ENCODE measurements around the gene GPX5. TPM values are rescaled to one million over a fixed set of nuclear protein-coding genes. Genes with fewer than 3 reads are reported as not detected.
A peak's percentile ranks its signal among the peaks of the same experiment; 100 is the strongest.

The GPX5 gene
- total RNA-seq, 1 donor from 2014 or later, result 4.3 TPM

DNA sequence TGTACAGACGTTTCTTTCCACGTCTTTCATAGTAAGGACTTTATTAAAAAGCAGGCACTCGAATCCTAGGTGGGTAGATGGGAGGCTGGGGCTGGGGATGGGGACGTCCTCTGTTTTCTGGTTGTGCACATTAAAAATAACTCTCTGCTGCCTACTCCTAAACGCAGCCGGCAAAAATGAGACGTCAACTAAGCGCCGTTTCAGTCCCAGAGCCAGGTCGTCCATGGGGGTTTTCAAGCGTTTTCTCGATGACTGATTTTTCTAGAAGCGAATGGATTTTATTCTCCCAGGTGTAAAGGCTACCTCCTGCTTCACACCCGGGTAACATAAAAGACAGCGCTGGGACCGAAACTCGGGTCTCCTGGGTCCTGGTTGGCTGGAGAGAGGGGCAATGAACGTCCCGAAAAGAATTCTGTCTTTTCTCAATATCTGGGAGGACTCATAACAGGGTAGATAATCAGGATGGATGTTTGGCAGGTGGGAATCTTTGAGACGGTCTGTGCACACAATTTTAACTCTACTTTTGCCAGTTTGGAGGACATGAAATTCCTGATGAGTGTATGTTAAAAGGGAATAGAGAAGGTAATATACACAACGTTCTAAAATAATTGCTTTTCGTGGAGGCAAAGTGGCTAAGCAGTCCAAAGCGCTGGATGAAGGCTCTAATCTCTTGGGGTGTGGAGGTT lies 35.3 kb upstream of the GPX5 start:
- H3K9me3 Mint-ChIP-seq (ENCODE audit: unreplicated experiment), result no peaks in the 10 kb centered on the region
- peak overlapping the region; percentile 84 for H3K4me3 Mint-ChIP-seq (ENCODE audit: unreplicated experiment)
- no peak for FAIRE-seq
- no peaks in the 10 kb centered on the region for H3K27me3 ChIP-seq (ENCODE audit: insufficient read depth, low read length)
- H3K4me1 Mint-ChIP-seq (ENCODE audit: low read depth, unreplicated experiment), result peaks cover 13% of the 10 kb centered on the region
- H3K27me3 Mint-ChIP-seq (ENCODE audit: low read depth, unreplicated experiment), result peaks cover 2% of the 10 kb centered on the region
- H3K36me3 ChIP-seq (ENCODE audit: insufficient read depth, low read length), result no peaks in the 10 kb centered on the region
- TF ChIP-seq, protein P1, sequence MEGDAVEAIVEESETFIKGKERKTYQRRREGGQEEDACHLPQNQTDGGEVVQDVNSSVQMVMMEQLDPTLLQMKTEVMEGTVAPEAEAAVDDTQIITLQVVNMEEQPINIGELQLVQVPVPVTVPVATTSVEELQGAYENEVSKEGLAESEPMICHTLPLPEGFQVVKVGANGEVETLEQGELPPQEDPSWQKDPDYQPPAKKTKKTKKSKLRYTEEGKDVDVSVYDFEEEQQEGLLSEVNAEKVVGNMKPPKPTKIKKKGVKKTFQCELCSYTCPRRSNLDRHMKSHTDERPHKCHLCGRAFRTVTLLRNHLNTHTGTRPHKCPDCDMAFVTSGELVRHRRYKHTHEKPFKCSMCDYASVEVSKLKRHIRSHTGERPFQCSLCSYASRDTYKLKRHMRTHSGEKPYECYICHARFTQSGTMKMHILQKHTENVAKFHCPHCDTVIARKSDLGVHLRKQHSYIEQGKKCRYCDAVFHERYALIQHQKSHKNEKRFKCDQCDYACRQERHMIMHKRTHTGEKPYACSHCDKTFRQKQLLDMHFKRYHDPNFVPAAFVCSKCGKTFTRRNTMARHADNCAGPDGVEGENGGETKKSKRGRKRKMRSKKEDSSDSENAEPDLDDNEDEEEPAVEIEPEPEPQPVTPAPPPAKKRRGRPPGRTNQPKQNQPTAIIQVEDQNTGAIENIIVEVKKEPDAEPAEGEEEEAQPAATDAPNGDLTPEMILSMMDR (IDR thresholded peaks at IDR 0.05; ENCODE audit: insufficient read depth, low read depth, low read length), result no peak
- no peak for TF ChIP-seq EZH2 (IDR thresholded peaks at IDR 0.05; ENCODE audit: insufficient read depth, low read length)
- H3K79me2 ChIP-seq (ENCODE audit: insufficient read depth, low read length), result no peaks in the 10 kb centered on the region
- peak overlapping the region; percentile 72 for H3K9ac ChIP-seq (ENCODE audit: low read length)
- H2AFZ ChIP-seq (ENCODE audit: low read depth, low read length), result peak overlapping the region; percentile 96
- peak overlapping the region; percentile 68 for H3K4me3 ChIP-seq (ENCODE audit: insufficient read depth, low read depth, low read length)
- no peaks in the 10 kb centered on the region for H3K36me3 Mint-ChIP-seq (ENCODE audit: low read depth, unreplicated experiment)
- H3K9me3 ChIP-seq (ENCODE audit: insufficient read depth, low read depth, low read length), result no peaks in the 10 kb centered on the region
- H3K27ac Mint-ChIP-seq (ENCODE audit: unreplicated experiment), result peak overlapping the region; percentile 87
- peak overlapping the region; percentile 90 for H3K4me2 ChIP-seq (ENCODE audit: low read length)
- peak overlapping the region; percentile 2 for H3K27ac ChIP-seq (ENCODE audit: low read depth, low read length)
- peaks cover 5% of the 10 kb centered on the region for H3K4me1 ChIP-seq (ENCODE audit: insufficient read depth, low read length)
- H4K20me1 ChIP-seq (ENCODE audit: insufficient read depth, low read length), result no peaks in the 10 kb centered on the region
- no peak for DNase-seq (ENCODE audit: low read depth)

- H3K79me2 ChIP-seq (ENCODE audit: insufficient read depth, low read length), result no peaks in the 10 kb centered on the region
- H4K20me1 ChIP-seq (ENCODE audit: insufficient read depth, low read length), result no peaks in the 10 kb centered on the region
- no peaks in the 10 kb centered on the region for H3K36me3 ChIP-seq (ENCODE audit: insufficient read depth, low read length)
- DNase-seq (ENCODE audit: low read depth) (no peak), FAIRE-seq (no peak)
- no peaks in the 10 kb centered on the region for H3K27me3 ChIP-seq (ENCODE audit: insufficient read depth, low read length)
- no peak overlapping the region for H3K9ac ChIP-seq (ENCODE audit: low read length)
- H3K27me3 Mint-ChIP-seq (ENCODE audit: low read depth, unreplicated experiment), result no peaks in the 10 kb centered on the region
- H3K9me3 Mint-ChIP-seq (ENCODE audit: unreplicated experiment), result no peaks in the 10 kb centered on the region
- no peaks in the 10 kb centered on the region for H3K9me3 ChIP-seq (ENCODE audit: insufficient read depth, low read depth, low read length)
- H2AFZ ChIP-seq (ENCODE audit: low read depth, low read length), result no peak overlapping the region
- peaks cover 5% of the 10 kb centered on the region for H3K4me1 ChIP-seq (ENCODE audit: insufficient read depth, low read length)
- peaks cover 13% of the 10 kb centered on the region for H3K4me1 Mint-ChIP-seq (ENCODE audit: low read depth, unreplicated experiment)
- no peaks in the 10 kb centered on the region for H3K36me3 Mint-ChIP-seq (ENCODE audit: low read depth, unreplicated experiment)
- peak overlapping the region; percentile 60 for H3K4me3 Mint-ChIP-seq (ENCODE audit: unreplicated experiment)
- no peak overlapping the region for H3K4me2 ChIP-seq (ENCODE audit: low read length)
- no peak overlapping the region for H3K27ac ChIP-seq (ENCODE audit: low read depth, low read length)
- H3K27ac Mint-ChIP-seq (ENCODE audit: unreplicated experiment), result no peak overlapping the region
- TF ChIP-seq, protein P1 (IDR thresholded peaks at IDR 0.05; ENCODE audit: insufficient read depth, low read depth, low read length), result no peak
- no peak for TF ChIP-seq EZH2 (IDR thresholded peaks at IDR 0.05; ENCODE audit: insufficient read depth, low read length)
- no peak overlapping the region for H3K4me3 ChIP-seq (ENCODE audit: insufficient read depth, low read depth, low read length)
Observed at GRCh38 chr6:28491984-28492317, 33.7 kb upstream of the GPX5 start.

GRCh38 chr6:28496099-28496779 lies 29.4 kb upstream of the GPX5 start:
- Mint-ChIP-seq H3K27me3 (ENCODE audit: low read depth, unreplicated experiment) (no peaks in the 10 kb centered on the region), H3K36me3 (ENCODE audit: low read depth, unreplicated experiment) (no peaks in the 10 kb centered on the region), H3K27ac (ENCODE audit: unreplicated experiment) (no peak overlapping the region), H3K4me3 (ENCODE audit: unreplicated experiment) (no peak overlapping the region), H3K9me3 (ENCODE audit: unreplicated experiment) (no peaks in the 10 kb centered on the region), H3K4me1 (ENCODE audit: low read depth, unreplicated experiment) (peaks cover 8% of the 10 kb centered on the region)
- H3K27ac ChIP-seq (ENCODE audit: low read depth, low read length), result no peak overlapping the region
- H3K4me1 ChIP-seq (ENCODE audit: insufficient read depth, low read length), result no peaks in the 10 kb centered on the region
- DNase-seq (ENCODE audit: low read depth) (no peak), FAIRE-seq (no peak)
- H3K9me3 ChIP-seq (ENCODE audit: insufficient read depth, low read depth, low read length), result no peaks in the 10 kb centered on the region
- no peak overlapping the region for H2AFZ ChIP-seq (ENCODE audit: low read depth, low read length)
- no peak overlapping the region for H3K9ac ChIP-seq (ENCODE audit: low read length)
- no peaks in the 10 kb centered on the region for H3K79me2 ChIP-seq (ENCODE audit: insufficient read depth, low read length)
- TF ChIP-seq, protein P1 (IDR thresholded peaks at IDR 0.05; ENCODE audit: insufficient read depth, low read depth, low read length), result peak; percentile 6
- TF ChIP-seq EZH2 (IDR thresholded peaks at IDR 0.05; ENCODE audit: insufficient read depth, low read length), result no peak
- H3K36me3 ChIP-seq (ENCODE audit: insufficient read depth, low read length), result no peaks in the 10 kb centered on the region
- H3K4me3 ChIP-seq (ENCODE audit: insufficient read depth, low read depth, low read length), result no peak overlapping the region
- no peak overlapping the region for H3K4me2 ChIP-seq (ENCODE audit: low read length)
- H3K27me3 ChIP-seq (ENCODE audit: insufficient read depth, low read length), result no peaks in the 10 kb centered on the region
- no peaks in the 10 kb centered on the region for H4K20me1 ChIP-seq (ENCODE audit: insufficient read depth, low read length)
